GM12878 (cell line): ENCODE measurements around the gene ECPAS. TPM values are rescaled to one million over a fixed set of nuclear protein-coding genes. Genes with fewer than 3 reads are reported as not detected.
A peak's percentile ranks its signal among the peaks of the same experiment; 100 is the strongest.

ENCODE experiments used
- ATAC-seq: fragments of 200-7000 bp; cut with Tn5 transposase; 3 replicates; pipeline ENCODE4 v1.9.1; 2020; ENCODE audit warnings: mild to moderate bottlenecking, moderate library complexity
- BruUV-seq: library from RNA; stranded (reverse); fragments of 400-500 nt; replicated peaks from 2 replicates; lab custom pipeline; 2021; lab: Mats Ljungman, UMichigan
- CTCF ChIA-PET: fragments of 300-600 bp; sonication (Branson Sonifier 250); formaldehyde crosslinking; extraction: SDS; loops from one replicate; lab custom pipeline; 2021; ENCODE audit warnings: inconsistent platforms; lab: Yijun Ruan, JAX
- POLR2A ChIA-PET: fragments of 350-600 bp; formaldehyde crosslinking; extraction: SDS; loops from one replicate; lab custom pipeline; 2021; ENCODE audit warnings: inconsistent platforms; lab: Charles Lee
- RAD21 ChIA-PET: fragments of 300-600 bp; sonication (Branson Sonifier 250); formaldehyde crosslinking; loops from one replicate; lab custom pipeline; 2023; ENCODE audit warnings: antibody characterized with exemption; ENCODE audit not compliant: unreplicated experiment; lab: Charles Lee
- SMC1A ChIA-PET: fragments of 300-600 bp; sonication (Branson Sonifier 250); formaldehyde crosslinking; loops from one replicate; lab custom pipeline; 2023; ENCODE audit not compliant: unreplicated experiment, uncharacterized antibody; lab: Charles Lee
- DNase-seq: peaks from one replicate; pipeline ENCODE4 v3.0.0-alpha.2; 2011; ENCODE audit warnings: low read depth, low spot score
- FAIRE-seq: peaks from 3 replicates; lab custom pipeline; 2011; peaks lifted over from hg19 to GRCh38; lab: Jason Lieb, UNC
- H2AFZ ChIP-seq: 2 replicates; pipeline ENCODE4 v1.6.0; 2011; ENCODE audit warnings: low read depth, low read length, control low read depth; ENCODE audit not compliant: control insufficient read depth
- H3K27ac ChIP-seq: 2 replicates; pipeline ENCODE4 v1.5.1; 2011; ENCODE audit warnings: control low read depth; ENCODE audit not compliant: control insufficient read depth, insufficient read depth
- H3K27me3 ChIP-seq, 2 experiments: replicated peaks in 1 of 2; 2 replicates each; pipeline versions ENCODE4 v1.6.0 to v1.6.1; 2011; ENCODE audit warnings: low read length in 1 of 2; ENCODE audit not compliant: control insufficient read depth in 2 of 2, insufficient read depth in 2 of 2
- H3K36me3 ChIP-seq, 2 experiments: 2 replicates each; pipeline ENCODE4 v1.5.1; 2011; ENCODE audit warnings: low read length in 1 of 2; ENCODE audit not compliant: control insufficient read depth in 2 of 2, insufficient read depth in 2 of 2
- H3K4me1 ChIP-seq: 2 replicates; pipeline ENCODE4 v1.6.1; 2011; ENCODE audit warnings: mild to moderate bottlenecking, low read length, moderate library complexity, mixed read lengths; ENCODE audit not compliant: control insufficient read depth, insufficient read depth
- H3K4me2 ChIP-seq: 2 replicates; pipeline ENCODE4 v1.6.0; 2011; ENCODE audit warnings: control low read depth; ENCODE audit not compliant: control insufficient read depth, insufficient read depth
- H3K4me3 ChIP-seq: fragments of 200-600 bp; sonication (generic); 2 replicates; pipeline ENCODE4 v1.5.1; 2016
- H3K79me2 ChIP-seq: 2 replicates; pipeline ENCODE4 v1.6.0; 2011; ENCODE audit warnings: low read length; ENCODE audit not compliant: control insufficient read depth, insufficient read depth
- H3K9ac ChIP-seq: 2 replicates; pipeline ENCODE4 v1.8.0; 2011; ENCODE audit warnings: low read length, control low read depth, mixed read lengths; ENCODE audit not compliant: control insufficient read depth, insufficient read depth
- H3K9me3 ChIP-seq: replicated peaks from 3 replicates; pipeline ENCODE4 v1.5.1; 2011; ENCODE audit warnings: mild to moderate bottlenecking, low read length; ENCODE audit not compliant: control insufficient read depth, insufficient read depth
- H4K20me1 ChIP-seq: 2 replicates; pipeline ENCODE4 v1.6.0; 2011; ENCODE audit not compliant: control insufficient read depth, insufficient read depth
- ASH2L ChIP-seq: fragments of 300-600, 200-600 bp; sonication (generic); IDR thresholded peaks from 2 replicates; pipeline ENCODE4 v1.6.1; 2017; ENCODE audit warnings: low read depth, mild to moderate bottlenecking, borderline replicate concordance
- ATF7 ChIP-seq: fragments of 450-650 bp; IDR thresholded peaks from 2 replicates; pipeline ENCODE4 v1.6.1; 2016; ENCODE audit warnings: low read depth, mild to moderate bottlenecking
- EGR1 ChIP-seq, 2 experiments: IDR thresholded peaks; 1 replicate in 1 of 2; 2 replicates in 1 of 2; pipeline ENCODE4 v1.6.1; 2011 to 2012; ENCODE audit warnings: low read depth in 2 of 2, low read length in 2 of 2, borderline replicate concordance in 1 of 2, mild to moderate bottlenecking in 1 of 2, moderate library complexity in 1 of 2
- FOXM1 ChIP-seq: IDR thresholded peaks from 2 replicates; pipeline ENCODE4 v1.6.1; 2012; ENCODE audit warnings: low read depth, mild to moderate bottlenecking, inconsistent platforms, low read length, moderate library complexity
- POLR2A ChIP-seq: IDR thresholded peaks from 2 replicates; pipeline ENCODE4 v1.6.1; 2011; ENCODE audit warnings: low read depth, mild to moderate bottlenecking, low read length
- POLR2AphosphoS2 ChIP-seq: IDR thresholded peaks from 2 replicates; pipeline ENCODE4 v1.6.1; 2011; ENCODE audit warnings: low read depth, mild to moderate bottlenecking, low read length, improper control_type of control experiment, moderate library complexity
- TAF1 ChIP-seq: IDR thresholded peaks from 2 replicates; pipeline ENCODE4 v1.6.1; 2011; ENCODE audit warnings: mild to moderate bottlenecking, low read depth, low read length, borderline replicate concordance
- YY1 ChIP-seq: IDR thresholded peaks from 2 replicates; pipeline ENCODE4 v1.6.1; 2011; ENCODE audit warnings: low read depth, mild to moderate bottlenecking, low read length
- whole genome bisulfite sequencing: methylation state at CpG from one replicate; pipeline ENCODE4 v1.1.6; 2016; ENCODE audit warnings: low lambda C conversion rate; ENCODE audit not compliant: insufficient replicate concordance, insufficient coverage; ENCODE audit errors: missing lambda C conversion rate; 5-methylcytosine and 5-hydroxymethylcytosine counted together
- in situ Hi-C: fragments of 300-500 bp; cut with MboI; formaldehyde crosslinking; loops from 9 replicates; pipeline ENCODE4 v1.14.3; 2018; ENCODE audit warnings: mixed read lengths
- intact Hi-C: fragments of 100-400 bp; cut with micrococcal nuclease; formaldehyde crosslinking; loops from one replicate; pipeline ENCODE4 v1.14.2; 2022; ENCODE audit not compliant: unreplicated experiment
- polyA plus RNA-seq, 11 experiments: library from polyadenylated mRNA; depleted of rRNA in 4 of 11; unstranded in 6 of 11; stranded (reverse) in 5 of 11; fragments of >200 nt; fragmentation: Nextera tagmentation in 4 of 11; fragmentation: Illumina TruSeq in 1 of 11; extraction: Ambion mirVana in 4 of 11; extraction: Trizol in 1 of 11; gene quantifications; 1 replicate in 1 of 11; 2 replicates in 10 of 11; pipeline versions ENCODE4 v1.2.1 to v1.2.3, GENCODE V29; 2011 to 2016; ENCODE audit warnings: inconsistent platforms in 2 of 11, missing spikeins in 2 of 11, low read depth in 1 of 11
- total RNA-seq, 4 experiments: library from RNA; depleted of rRNA in 3 of 4; stranded (reverse); fragments of >200 nt in 3 of 4; fragmentation: Illumina TruSeq in 1 of 4; extraction: Trizol in 1 of 4; gene quantifications; 2 replicates each; pipeline versions ENCODE4 v1.2.1 to v1.2.3, GENCODE V29; 2013 to 2021

The ECPAS gene
- total and polyA plus RNA-seq, 10 of the 15 experiments (the other 5 are each of a cell fraction or from before 2014, with no cell fraction given): 11.2 to 69.8 (median 50.1) TPM

DNA sequence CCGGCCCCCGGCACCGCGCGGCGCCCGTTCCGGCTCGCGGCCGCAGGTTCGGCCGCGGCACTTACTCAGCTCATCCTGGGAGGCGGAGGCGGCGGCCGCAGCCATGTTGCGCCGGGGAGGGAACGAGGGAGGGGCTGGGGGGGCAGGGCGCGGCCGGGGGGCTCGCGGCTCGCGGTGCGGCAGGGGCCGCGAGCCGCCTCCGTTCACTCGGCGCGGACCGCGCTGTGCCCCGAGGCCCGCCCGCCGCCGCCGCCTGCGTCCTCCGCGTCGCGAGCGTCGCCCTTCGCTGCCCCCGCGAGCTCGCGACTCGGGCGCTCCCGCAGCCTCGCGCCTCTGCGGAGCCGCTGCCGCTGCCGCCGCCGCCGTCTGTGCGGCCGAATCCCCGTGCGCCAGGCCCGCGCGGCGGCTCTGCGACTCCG, 735 bp downstream of the ECPAS start:
- CTCF ChIA-PET: no interaction called here
- RAD21 ChIA-PET: no interaction called here
- in situ Hi-C loops: no loop called here
- H3K4me1 ChIP-seq: no peaks in the 10 kb centered on the region; the same call in 1 of the 2 replicates
- no peak for DNase-seq
- intact Hi-C loops: loop anchor here (2.0 kb wide), 1 partner anchor 147 kb away; the partner anchor contains the start of gene DNAJC25
- no peaks in the 10 kb centered on the region; the same call in 2 of the 3 replicates for H3K9me3 ChIP-seq
- 0% methylated on average over 18 of the region's 78 CpGs for WGBS
- POLR2A ChIA-PET: interaction anchor here (0.8 to 2.1 kb wide), 4 partner anchors 11 to 148 kb away, joined by 3 to 11 read pairs (median 4); partner anchors contain the start of gene DNAJC25
- peak overlapping the region; percentile 96 for H3K27ac ChIP-seq
- H3K79me2 ChIP-seq: peaks cover 48% of the 10 kb centered on the region
- peak overlapping the region; percentile 94 for H3K9ac ChIP-seq
- no TSS peak for BruUV-seq
- ATAC-seq: no peak
- H3K4me2 ChIP-seq: no peak overlapping the region; the same call in 1 of the 2 replicates
- TF ChIP-seq POLR2AphosphoS2 (no peak), POLR2A (peak; percentile 26), TAF1 (0 out of 2 replicates have a peak, but pooled peaks have one; percentile 9), EGR1 (IDR thresholded peaks at IDR 0.05; ENCODE audit: borderline replicate concordance in 1 of 2, low read depth in 2 of 2, low read length in 2 of 2) (peak in 1 of 2 experiments; percentile 50; a peak in 1 of 3 replicates), ASH2L (0 out of 2 replicates have a peak, but pooled peaks have one; percentile 8), YY1 (peak; percentile 84), FOXM1 (no peak), ATF7 (no peak)
- no peaks in the 10 kb centered on the region for H3K27me3 ChIP-seq
- FAIRE-seq: no peak
- H4K20me1 ChIP-seq: no peaks in the 10 kb centered on the region
- no peaks in the 10 kb centered on the region; a peak in 1 of 4 replicates for H3K36me3 ChIP-seq
- no peak overlapping the region for H2AFZ ChIP-seq
- H3K4me3 ChIP-seq: peak overlapping the region; percentile 57; the same call in 1 of the 2 replicates
- SMC1A ChIA-PET: no interaction called here
